Measurements from ENCODE around the gene RTL1. TPM values are rescaled to one million over a fixed set of nuclear protein-coding genes. Genes with fewer than 3 reads are reported as not detected.
A peak's percentile ranks its signal among the peaks of the same experiment; 100 is the strongest.

Gene RTL1
- total RNA-seq, 2 donors from 2014 or later, result not detected

DNA sequence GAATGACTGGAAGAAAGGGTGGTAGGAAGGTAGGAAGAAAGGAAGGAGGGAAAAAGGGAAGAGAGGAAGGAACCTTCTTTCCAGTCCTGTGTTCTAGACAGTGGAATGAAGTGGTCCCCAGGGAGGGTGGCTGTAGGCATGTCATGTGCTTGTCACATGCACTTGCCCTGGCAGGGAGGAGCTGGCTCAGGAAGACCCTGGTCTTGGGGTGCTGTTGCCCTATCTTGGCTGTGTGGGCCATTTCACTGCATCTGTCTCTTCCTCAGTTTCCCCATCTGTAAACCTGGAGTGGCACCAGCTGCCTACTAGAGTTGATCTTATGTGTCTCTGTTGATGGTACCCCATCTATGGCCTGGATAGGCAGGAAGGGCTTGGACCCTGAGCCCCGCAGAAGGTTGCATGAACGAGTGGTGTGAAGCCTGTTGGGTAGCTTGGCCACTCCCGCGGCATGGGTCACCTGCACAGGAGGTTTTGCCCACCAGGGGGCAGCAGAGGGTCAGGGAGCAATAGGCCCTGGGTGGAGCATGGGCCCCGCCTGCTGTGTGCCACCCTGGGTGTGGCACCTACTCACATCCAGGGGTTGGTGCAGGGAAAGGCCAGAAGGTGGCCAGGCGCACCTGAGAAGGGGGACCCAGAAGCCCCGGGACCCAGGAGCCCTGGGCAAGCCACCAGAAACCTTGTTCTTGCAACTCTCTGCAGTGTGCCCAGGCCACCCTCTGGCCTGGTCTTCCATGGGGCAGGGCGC, 52.5 kb downstream of the RTL1 start:
- Histone ChIP-seq H3K27ac (no peak overlapping the region), H3K27me3 (replicated peaks; ENCODE audit: insufficient read depth) (no peaks in the 10 kb centered on the region), H3K4me1 (ENCODE audit: control insufficient read depth in 1 of 2, low read depth in 2 of 2) (no peaks in the 10 kb centered on the region), H3K36me3 (no peaks in the 10 kb centered on the region), H3K9me3 (no peaks in the 10 kb centered on the region), H3K4me3 (no peak overlapping the region)
- DNase-seq (ENCODE audit: low spot score), result no peak
- ATAC-seq (ENCODE audit: insufficient number of reproducible peaks, low FRiP score, low read depth), result no peak
- TF ChIP-seq, protein P1, sequence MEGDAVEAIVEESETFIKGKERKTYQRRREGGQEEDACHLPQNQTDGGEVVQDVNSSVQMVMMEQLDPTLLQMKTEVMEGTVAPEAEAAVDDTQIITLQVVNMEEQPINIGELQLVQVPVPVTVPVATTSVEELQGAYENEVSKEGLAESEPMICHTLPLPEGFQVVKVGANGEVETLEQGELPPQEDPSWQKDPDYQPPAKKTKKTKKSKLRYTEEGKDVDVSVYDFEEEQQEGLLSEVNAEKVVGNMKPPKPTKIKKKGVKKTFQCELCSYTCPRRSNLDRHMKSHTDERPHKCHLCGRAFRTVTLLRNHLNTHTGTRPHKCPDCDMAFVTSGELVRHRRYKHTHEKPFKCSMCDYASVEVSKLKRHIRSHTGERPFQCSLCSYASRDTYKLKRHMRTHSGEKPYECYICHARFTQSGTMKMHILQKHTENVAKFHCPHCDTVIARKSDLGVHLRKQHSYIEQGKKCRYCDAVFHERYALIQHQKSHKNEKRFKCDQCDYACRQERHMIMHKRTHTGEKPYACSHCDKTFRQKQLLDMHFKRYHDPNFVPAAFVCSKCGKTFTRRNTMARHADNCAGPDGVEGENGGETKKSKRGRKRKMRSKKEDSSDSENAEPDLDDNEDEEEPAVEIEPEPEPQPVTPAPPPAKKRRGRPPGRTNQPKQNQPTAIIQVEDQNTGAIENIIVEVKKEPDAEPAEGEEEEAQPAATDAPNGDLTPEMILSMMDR (IDR thresholded peaks at IDR 0.05), result peak; percentile 53

DNA sequence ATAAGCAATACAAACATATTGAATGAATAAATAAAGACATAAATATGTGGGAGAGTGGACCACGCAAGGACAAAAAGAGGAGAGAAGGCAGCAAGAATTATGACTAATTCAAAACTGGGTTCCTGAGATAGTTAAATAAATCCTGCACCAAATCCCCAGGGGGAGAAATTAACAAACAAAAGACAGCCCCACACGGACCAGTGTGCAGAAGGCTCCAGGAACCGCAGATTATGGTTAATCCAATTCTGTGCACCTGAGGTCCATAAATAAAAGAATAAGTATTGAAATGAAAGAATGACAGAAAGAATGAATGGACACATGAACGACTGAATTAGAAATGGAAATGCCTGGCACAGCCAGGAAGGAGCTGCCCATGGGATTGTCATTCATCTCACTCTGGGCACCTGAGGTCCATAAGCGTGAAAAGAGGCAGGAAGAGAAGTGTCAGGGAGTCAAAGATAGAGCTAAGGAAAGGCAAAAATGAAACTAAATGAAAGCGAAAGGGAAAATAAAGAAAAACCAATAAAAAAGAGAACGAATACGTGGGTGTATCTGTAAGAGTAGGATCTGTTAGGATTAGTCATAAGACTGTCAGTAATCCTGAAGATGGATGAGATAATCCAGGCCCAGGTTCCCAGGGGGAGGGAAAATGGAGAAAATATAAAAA, 54.3 kb downstream of the RTL1 start:
- DNase-seq (ENCODE audit: low spot score), result no peak
- ATAC-seq (ENCODE audit: insufficient number of reproducible peaks, low FRiP score, low read depth), result no peak

DNA sequence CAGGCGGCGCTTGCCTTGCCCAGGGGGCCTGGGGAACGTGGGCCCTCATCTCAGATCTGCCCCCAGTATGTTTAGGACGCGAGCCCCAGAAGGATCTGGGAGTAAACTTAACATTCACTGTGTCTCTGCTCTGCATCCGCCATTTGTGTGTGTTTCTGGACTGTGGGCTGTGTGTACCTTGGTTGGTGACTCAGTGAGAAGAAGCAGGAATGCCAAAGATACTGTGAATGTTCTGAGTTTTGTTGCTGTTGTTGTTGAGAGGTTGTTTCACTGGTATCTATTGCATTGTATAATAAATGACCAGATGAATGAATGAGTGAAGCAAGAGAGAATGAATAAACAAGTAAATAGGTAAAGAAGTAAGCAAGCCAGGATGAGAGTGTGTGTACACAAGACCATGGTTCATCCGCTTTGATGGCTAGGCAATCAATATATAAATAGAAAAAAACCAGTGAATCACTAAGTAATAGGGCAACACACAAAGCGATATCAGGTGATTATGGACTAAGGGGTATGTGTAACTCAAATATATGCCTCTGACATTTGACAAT, 57.1 kb downstream of the RTL1 start:
- Histone ChIP-seq H3K4me3 (no peak overlapping the region), H3K4me1 (ENCODE audit: control insufficient read depth in 1 of 2, low read depth in 2 of 2) (no peaks in the 10 kb centered on the region), H3K27ac (no peak overlapping the region), H3K27me3 (replicated peaks; ENCODE audit: insufficient read depth) (no peaks in the 10 kb centered on the region), H3K36me3 (no peaks in the 10 kb centered on the region), H3K9me3 (no peaks in the 10 kb centered on the region)
- DNase-seq (ENCODE audit: low spot score) (no peak), ATAC-seq (ENCODE audit: insufficient number of reproducible peaks, low FRiP score, low read depth) (no peak)
- TF ChIP-seq, protein P1 (IDR thresholded peaks at IDR 0.05), result no peak

More for the DNA sequence above, 54.3 kb downstream of the RTL1 start:
- no peak overlapping the region for H3K4me3 ChIP-seq
- H3K27ac ChIP-seq, result no peak overlapping the region
- no peaks in the 10 kb centered on the region for H3K9me3 ChIP-seq
- H3K27me3 ChIP-seq (replicated peaks; ENCODE audit: insufficient read depth), result no peaks in the 10 kb centered on the region
- H3K36me3 ChIP-seq, result no peaks in the 10 kb centered on the region
- TF ChIP-seq, protein P1 (IDR thresholded peaks at IDR 0.05), result no peak
- H3K4me1 ChIP-seq (ENCODE audit: control insufficient read depth in 1 of 2, low read depth in 2 of 2), result no peaks in the 10 kb centered on the region

- ATAC-seq (ENCODE audit: insufficient number of reproducible peaks, low FRiP score, low read depth) (no peak), DNase-seq (ENCODE audit: low spot score) (no peak)
- Histone ChIP-seq H3K4me1 (ENCODE audit: control insufficient read depth in 1 of 2, low read depth in 2 of 2) (no peaks in the 10 kb centered on the region), H3K27me3 (replicated peaks; ENCODE audit: insufficient read depth) (no peaks in the 10 kb centered on the region), H3K27ac (no peak overlapping the region), H3K4me3 (no peak overlapping the region), H3K9me3 (no peaks in the 10 kb centered on the region), H3K36me3 (no peaks in the 10 kb centered on the region)
- TF ChIP-seq, protein P1 (IDR thresholded peaks at IDR 0.05), result no peak
These were observed 58.2 kb downstream of the RTL1 start for GRCh38 chr14:100845341-100845740.

- Histone ChIP-seq H3K27ac (no peak overlapping the region), H3K4me1 (ENCODE audit: control insufficient read depth in 1 of 2, low read depth in 2 of 2) (no peaks in the 10 kb centered on the region), H3K36me3 (no peaks in the 10 kb centered on the region), H3K4me3 (no peak overlapping the region), H3K9me3 (no peaks in the 10 kb centered on the region), H3K27me3 (replicated peaks; ENCODE audit: insufficient read depth) (no peaks in the 10 kb centered on the region)
- DNase-seq (ENCODE audit: low spot score), result no peak
- ATAC-seq (ENCODE audit: insufficient number of reproducible peaks, low FRiP score, low read depth), result no peak
- TF ChIP-seq, protein P1 (IDR thresholded peaks at IDR 0.05), result no peak
These were observed 58.7 kb downstream of the RTL1 start for GRCh38 chr14:100844846-100845245.

Measured in thoracic aorta (tissue), 2 donors.